COLO829 (cell line): Measurements from ENCODE around the gene LRP10.

Experiments used
- DNase-seq: peaks from one replicate; pipeline ENCODE4 v3.0.0; 2012; ENCODE audit warnings: low spot score

LRP10 gene

DNA sequence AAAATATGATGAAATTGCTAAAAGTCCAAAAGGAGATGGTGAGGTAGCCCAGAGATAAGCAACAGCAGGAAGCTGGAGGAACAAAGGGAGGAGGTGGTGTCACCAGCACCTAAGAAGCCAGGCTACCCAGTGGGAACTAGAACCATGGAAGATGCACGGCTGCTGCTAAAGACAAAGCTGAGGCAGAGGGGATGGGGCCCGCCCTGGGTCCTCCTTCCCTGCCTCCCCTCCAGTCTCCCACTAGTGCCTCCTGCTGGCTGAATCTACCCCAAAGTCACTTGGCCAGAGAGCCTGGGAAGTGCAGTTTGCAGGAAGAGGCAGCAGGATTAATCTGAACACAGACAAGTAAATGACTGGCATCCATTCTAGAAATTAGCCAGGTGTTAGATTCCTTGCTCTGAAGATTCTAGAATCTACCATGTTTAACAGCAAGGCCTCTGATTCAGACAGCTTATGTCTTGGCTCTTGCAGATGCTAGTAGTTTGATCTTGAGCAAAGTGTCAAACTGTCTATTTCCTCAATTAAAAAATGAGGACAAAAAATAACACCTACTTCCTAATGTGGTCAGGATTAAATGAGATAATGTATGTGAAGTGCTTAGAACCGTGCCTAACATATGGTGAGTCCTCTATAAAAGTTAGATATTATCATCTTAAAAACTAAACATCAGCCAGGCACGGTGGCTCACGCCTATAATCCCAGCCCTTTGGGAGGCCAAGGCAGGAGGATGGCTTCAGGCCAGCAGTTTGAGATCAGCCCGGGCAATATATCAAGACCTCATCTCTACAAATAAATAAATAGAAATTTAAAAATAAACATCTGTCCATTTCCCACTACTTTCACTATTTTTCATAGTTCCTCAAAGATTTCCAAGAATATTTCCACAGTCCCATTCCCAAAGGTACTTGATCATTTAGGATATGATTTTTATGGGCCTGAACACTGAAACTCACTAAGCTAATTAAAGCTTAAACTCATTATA is 5.8 kb upstream of the LRP10 start:
- no peak for DNase-seq

DNA sequence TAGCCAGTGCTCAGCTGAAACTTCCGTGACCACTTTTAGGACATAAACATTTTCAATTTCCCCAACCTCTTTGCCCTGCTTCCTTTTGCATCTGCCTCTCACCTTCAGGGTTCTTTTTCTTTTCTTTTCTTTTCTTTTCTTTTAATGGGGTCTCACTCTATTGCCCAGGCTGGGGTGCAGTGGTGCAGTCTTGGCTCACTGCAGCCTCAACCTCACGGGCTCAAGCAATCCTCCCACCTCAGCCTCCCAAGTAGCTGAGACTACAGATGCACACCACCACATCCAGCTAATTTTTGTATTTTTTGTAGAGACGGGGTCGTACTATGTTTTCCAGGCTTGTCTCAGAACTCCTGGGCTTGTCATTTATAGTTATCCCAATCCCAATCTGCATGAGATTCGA is 4.7 kb upstream of the LRP10 start:
- DNase-seq: no peak

DNA sequence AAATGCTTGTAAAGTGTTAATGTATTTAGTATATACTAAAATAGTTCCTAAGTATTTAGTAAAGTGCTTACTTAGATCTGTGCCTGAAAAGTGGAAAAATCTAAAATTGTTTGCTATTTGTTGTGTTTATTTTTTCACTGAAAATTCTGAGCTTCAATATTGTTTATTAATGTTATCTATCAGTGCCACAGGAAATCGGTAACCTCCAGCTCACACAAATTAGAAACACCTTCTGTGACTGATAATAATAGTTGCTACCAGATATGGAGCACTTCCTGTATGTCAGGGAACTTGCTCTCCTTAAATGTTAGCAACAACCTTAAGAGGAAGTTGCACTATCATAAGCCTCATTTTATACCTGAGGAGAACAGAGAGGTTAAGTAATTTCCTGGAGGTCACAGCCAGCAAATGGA is 723 bp upstream of the LRP10 start:
- DNase-seq: no peak

DNA sequence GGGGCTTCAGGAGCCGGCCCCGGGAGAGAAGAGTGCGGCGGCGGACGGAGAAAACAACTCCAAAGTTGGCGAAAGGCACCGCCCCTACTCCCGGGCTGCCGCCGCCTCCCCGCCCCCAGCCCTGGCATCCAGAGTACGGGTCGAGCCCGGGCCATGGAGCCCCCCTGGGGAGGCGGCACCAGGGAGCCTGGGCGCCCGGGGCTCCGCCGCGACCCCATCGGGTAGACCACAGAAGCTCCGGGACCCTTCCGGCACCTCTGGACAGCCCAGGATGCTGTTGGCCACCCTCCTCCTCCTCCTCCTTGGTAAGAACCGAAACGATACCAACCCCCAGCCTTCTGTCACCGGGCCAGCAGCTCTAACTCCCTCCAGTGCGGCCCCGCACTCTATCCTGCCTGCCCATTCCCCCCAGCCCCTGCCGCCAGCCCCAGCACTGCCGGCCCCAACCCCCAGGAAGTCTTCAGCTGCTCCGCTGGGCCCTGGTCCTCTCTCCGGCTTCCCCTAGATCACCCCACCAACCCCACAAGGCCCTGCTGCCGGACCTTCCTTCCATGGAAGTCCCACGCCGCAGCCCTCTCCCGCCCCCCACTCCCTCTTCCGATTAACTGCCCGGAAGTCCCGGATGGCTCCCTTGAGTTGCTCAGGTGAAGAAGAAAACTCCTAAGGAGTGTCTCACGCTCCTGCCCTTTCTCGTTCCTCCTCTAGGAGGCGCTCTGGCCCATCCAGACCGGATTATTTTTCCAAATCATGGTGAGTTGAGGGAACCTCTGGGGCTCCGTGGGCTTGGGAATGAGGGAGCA is 693 bp downstream of the LRP10 start:
- DNase-seq: peak; percentile 78

DNA sequence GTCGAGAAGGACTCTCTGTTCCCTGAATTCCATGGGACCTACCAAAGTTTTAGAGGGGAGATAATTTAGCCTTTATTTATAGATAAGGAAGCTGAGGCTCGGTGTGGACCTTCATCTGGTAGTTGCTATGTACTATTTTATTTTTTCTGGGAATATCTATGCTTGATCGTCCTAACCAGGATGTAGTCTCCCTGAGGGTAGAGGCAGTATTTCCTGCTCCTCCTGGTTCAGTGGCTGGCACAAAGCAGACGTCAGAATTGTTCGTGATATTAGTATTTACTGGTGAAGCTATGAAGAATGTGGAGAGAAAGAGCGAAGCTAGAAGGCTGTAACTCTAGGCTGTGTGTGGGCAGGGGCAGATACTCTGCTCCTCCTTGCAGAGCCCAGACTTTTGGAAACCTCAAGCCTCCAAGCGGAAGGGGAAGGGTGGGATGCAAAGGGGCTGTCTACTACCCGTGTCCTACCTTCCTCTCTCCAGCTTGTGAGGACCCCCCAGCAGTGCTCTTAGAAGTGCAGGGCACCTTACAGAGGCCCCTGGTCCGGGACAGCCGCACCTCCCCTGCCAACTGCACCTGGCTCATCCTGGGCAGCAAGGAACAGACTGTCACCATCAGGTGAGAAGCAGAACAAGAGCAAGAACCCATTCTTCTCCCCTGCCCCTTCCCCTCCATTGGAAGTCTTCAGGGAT is 1.4 kb downstream of the LRP10 start:
- no peak for DNase-seq

DNA sequence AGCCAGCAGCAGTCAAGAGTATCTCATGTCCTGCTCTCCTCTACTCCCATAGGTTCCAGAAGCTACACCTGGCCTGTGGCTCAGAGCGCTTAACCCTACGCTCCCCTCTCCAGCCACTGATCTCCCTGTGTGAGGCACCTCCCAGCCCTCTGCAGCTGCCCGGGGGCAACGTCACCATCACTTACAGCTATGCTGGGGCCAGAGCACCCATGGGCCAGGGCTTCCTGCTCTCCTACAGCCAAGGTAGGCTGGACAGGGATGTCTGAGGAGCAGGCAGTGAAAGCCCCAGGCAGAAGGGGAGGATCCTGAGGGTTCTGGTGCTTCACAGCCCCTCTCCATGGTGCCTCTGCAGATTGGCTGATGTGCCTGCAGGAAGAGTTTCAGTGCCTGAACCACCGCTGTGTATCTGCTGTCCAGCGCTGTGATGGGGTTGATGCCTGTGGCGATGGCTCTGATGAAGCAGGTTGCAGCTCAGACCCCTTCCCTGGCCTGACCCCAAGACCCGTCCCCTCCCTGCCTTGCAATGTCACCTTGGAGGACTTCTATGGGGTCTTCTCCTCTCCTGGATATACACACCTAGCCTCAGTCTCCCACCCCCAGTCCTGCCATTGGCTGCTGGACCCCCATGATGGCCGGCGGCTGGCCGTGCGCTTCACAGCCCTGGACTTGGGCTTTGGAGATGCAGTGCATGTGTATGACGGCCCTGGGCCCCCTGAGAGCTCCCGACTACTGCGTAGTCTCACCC is 3.6 kb downstream of the LRP10 start:
- DNase-seq: no peak

DNA sequence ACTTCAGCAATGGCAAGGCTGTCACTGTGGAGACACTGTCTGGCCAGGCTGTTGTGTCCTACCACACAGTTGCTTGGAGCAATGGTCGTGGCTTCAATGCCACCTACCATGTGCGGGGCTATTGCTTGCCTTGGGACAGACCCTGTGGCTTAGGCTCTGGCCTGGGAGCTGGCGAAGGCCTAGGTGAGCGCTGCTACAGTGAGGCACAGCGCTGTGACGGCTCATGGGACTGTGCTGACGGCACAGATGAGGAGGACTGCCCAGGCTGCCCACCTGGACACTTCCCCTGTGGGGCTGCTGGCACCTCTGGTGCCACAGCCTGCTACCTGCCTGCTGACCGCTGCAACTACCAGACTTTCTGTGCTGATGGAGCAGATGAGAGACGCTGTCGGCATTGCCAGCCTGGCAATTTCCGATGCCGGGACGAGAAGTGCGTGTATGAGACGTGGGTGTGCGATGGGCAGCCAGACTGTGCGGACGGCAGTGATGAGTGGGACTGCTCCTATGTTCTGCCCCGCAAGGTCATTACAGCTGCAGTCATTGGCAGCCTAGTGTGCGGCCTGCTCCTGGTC is 4.3 kb downstream of the LRP10 start:
- no peak for DNase-seq

DNA sequence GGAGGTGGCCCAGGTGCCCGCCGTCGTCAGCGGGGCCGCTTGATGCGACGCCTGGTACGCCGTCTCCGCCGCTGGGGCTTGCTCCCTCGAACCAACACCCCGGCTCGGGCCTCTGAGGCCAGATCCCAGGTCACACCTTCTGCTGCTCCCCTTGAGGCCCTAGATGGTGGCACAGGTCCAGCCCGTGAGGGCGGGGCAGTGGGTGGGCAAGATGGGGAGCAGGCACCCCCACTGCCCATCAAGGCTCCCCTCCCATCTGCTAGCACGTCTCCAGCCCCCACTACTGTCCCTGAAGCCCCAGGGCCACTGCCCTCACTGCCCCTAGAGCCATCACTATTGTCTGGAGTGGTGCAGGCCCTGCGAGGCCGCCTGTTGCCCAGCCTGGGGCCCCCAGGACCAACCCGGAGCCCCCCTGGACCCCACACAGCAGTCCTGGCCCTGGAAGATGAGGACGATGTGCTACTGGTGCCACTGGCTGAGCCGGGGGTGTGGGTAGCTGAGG is 5.5 kb downstream of the LRP10 start:
- DNase-seq: no peak

DNA sequence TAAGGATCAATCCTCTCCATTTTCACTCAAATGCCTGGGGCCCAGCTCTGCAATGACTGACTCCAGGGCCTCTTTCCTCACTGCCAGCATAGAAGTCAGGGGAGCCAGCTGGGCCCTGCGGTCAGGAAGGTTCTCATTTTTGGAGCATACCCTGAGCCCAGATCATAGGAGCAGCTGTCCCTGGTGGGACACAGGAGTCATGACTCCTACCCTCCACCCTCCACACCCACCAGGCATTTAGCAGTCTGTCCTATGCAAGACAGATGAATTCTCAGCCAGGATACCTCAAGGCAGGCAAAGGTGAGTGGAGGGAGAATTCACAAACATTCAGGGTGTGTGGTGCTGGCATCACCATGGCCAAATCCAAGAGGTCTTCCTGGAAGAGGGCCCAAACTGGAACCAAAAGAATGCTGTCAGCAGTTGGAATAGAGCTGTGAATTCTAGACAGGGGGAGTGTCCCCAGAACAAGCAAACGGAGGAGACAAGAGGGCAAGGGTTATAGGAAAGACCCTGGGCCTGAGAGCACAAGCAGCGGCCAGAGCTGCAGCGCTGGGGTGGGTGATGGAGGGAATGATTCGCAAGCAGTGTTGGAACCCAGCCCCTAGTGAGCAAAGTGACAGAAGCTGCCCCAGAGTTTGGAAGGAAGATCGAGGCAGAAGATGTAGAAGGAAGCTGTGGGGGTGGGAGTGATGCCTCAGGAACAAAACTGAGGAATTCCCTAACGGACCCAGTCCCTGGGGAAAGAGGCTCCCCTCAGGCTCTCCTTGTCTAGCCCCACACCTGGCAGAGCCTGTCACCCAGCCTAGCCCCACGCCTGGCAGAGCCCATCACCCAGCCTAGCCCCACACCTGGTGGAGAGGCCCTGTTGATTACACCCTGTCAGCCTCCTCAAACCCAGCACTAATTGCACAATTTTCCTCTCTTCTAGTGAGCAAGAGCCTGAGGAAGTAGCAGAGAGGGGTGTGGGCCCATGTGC is 7.0 kb downstream of the LRP10 start:
- DNase-seq: no peak

DNA sequence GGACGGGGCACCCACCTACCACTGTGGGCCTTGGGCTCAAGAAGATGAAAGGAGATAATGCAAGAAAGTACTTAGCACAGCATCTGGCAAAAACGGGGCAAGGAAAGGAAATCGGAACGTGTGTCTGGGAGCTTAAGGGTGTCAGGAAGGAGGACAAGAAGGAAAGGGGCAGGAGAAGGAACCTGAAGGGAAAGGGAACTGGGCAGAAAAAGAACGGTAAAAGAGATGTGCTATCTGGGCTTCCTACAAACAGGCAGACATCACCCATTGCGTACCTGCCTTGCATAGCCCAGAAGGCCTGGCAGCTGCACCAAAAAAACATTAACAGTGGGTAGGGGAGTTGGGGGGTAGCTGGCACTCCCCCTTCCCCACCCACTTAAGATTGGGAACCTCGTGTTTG is 10.5 kb downstream of the LRP10 start:
- no peak for DNase-seq

DNA sequence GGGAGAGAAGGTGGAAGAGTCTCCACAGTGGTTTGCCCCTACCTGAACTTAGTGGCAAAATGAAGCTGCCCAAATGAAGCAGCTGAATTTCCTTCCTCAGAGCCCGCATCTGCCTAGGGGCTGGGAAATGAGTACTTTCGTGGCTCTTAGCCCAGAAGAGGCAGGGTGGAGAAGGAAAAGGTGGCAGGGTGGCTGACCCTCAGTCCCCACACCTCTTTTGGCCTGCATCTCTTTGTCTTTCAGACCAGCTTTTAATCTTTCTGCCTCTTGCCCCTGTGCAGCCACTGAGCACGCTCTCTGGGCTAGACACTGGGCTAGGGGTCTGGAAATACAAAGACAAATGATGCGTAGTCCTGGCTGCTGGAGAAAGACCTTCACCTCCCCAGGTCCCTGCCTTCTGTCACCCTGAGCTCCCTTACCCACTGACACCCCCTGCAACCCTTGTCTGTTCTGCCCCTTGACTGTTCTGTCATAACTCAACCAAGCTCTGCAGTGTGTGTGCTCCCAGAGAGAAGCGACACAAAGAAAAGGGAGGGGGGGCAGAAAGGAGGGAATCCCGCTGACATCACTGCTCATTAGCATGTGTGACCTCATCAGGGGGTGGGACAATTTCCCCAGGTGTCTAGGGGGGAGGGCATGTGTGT is 11.1 kb downstream of the LRP10 start:
- no peak for DNase-seq

DNA sequence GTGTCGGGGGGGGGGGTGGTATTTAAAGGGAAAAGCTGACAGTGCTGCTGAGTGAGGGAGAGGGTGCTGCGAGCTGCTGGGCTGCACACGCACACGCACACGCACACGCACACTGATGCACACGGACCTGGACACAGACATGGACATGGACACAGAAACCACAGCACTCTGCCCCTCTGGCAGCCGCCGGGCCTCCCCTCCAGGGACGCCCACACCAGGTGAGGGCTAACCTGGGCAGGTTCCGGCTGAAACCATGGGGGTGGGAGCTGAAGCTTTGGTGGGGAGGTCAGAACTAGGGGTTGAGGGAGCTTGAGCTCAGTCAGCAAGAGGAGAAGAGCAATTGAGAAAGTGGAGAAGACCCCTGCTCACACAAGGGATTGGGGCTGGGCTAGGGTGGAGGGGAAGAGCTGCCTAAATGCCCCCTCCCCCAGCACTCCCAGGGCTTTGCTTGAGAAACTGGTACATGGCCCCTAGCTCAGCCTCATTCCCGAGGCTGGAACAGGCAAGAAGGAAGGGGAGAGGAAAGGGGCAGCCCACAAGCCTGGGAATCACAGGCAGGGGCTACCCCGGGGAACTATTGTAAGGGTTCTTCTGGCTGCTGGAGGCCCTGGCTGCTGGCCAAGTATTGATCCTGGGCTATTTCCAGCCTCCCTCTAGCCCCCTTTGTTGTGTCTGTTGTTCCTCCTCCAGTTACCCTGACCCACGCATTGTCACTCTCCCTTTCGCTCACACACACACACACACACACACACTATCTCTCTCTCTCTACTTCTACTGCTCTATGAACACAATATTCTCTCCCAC is 11.8 kb downstream of the LRP10 start, which contains the start of gene REM2:
REM2 (plus strand) TSS at position 50 of the 804 bp plus-strand sequence; CDS start at position 116, 66 bp downstream.
- no peak for DNase-seq

DNA sequence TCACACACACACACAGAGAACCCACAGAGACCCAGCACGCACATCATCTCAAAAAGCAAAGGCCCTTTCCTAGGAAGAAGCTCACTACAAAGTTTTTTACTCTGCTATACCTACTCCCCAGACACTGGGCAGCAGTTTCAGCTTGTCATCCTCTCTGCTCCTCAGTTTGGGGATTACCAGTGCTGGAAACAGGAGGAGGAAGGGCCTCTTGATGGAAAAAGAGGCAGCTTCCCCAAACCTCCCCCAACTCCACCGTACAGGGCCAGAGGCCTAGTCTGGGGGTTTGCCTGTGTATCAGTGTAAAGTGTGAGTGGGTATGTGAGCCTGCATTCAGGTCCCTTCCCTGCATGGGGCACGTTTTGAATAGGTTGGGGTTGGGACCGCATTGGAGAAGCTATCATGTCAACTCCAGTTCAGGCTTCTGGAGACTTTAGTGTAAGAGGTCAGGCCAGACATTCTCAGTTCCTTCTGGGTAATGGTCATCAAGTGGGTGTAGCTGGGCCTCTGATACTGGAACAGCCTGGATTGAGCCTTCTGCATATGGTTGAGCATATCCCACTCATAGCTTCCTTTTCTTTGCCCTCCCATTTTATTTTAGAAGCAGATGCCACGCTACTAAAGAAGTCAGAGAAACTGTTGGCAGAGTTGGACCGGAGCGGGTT is 12.7 kb downstream of the LRP10 start:
- DNase-seq: no peak

DNA sequence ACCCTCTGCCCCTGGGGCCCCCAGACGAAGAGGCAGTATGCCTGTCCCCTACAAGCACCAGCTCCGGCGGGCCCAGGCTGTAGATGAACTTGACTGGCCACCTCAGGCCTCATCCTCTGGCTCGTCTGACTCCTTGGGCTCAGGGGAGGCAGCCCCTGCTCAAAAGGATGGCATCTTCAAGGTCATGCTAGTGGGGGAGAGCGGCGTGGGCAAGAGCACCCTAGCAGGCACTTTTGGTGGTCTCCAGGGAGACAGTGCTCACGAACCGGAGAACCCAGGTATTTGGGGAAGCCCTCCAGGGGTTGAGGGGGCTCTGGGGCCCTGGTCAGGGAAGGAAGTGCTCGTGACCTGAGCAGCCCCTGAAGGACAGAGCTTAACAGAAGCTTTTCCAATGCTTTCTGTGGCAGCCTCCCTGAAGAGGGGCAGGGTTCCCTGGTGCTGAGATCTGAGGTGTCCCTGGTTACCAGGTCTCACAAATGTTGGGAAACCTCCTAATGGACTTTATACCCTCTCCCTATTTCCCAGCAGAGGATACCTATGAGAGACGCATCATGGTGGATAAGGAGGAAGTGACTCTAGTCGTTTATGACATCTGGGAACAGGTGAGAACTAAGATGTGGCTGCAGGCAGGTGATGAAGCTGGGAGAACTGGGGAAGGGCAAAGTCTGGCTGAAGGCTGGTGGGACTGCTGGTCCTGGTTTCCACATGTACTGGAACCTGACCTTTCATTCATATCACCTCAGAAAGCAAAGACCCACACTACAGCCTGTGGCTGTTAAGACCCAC is 13.4 kb downstream of the LRP10 start:
- no peak for DNase-seq

DNA sequence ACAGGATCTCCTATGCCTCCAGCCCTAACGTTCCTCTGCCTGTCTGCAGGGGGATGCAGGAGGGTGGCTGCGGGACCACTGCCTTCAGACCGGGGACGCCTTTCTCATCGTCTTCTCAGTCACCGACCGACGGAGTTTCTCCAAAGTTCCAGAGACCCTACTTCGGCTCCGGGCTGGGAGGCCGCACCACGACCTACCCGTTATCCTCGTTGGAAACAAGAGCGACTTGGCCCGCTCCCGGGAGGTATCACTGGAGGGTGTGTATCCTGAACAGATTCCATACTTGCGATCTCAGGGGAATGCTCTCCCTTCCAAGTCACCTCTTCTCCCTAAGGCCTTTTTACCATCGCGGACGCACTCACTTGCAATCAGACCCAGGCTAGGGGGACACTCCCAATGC is 14.4 kb downstream of the LRP10 start:
- no peak for DNase-seq

DNA sequence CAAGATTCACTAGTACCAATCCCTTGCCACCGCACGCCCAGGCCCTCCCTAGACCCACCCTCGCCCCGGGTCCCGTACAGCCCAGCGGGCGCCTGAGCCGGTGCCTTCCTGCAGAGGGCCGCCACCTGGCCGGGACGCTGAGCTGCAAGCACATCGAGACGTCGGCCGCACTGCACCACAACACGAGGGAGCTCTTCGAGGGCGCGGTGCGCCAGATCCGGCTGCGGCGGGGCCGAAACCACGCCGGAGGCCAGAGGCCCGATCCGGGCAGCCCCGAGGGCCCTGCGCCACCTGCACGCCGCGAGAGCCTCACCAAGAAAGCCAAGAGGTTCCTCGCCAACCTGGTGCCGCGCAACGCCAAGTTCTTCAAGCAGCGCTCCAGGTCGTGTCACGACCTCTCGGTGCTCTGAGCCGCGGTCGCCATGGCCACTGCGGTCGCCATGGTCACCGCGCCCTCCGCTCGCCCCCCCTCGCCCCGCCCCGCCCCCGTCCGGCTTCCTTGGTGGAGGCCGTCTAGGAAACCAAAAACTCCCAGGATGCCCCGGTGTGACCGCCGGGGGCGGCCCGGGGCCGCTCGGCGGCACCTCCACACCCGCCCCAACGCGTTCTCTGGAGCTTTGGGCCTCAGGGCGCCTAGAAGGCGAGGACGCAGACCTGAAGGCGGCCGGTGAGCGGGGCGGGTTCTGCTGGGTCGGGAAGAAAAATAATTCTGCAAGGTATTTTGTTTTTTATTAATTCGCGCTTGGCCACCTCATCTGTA is 15.1 kb downstream of the LRP10 start:
- peak; percentile 30 for DNase-seq
